Suprapubic skin (tissue), 4 donors: ENCODE measurements around the gene DBNDD2. TPM values are rescaled to one million over a fixed set of nuclear protein-coding genes. Genes with fewer than 3 reads are reported as not detected.
A peak's percentile ranks its signal among the peaks of the same experiment; 100 is the strongest.

Source experiments
- DNase-seq, 2 donors: peaks; one replicate each; pipeline ENCODE4 v3.0.0-alpha.2; 2019; ENCODE audit warnings: low spot score in 2 of 2
- H3K27ac ChIP-seq: fragments of 200-600 bp; sonication (generic); one replicate; pipeline ENCODE4 v1.5.1; 2019
- H3K27me3 ChIP-seq: fragments of 200-600 bp; sonication (generic); one replicate; pipeline ENCODE4 v1.5.1; 2019
- H3K36me3 ChIP-seq: fragments of 200-600 bp; sonication (generic); one replicate; pipeline ENCODE4 v1.5.1; 2019
- H3K4me1 ChIP-seq: fragments of 200-600 bp; sonication (generic); one replicate; pipeline ENCODE4 v1.5.1; 2019
- H3K4me3 ChIP-seq: fragments of 200-600 bp; sonication (generic); one replicate; pipeline ENCODE4 v1.5.1; 2019; ENCODE audit warnings: mild to moderate bottlenecking
- H3K9me3 ChIP-seq: fragments of 200-600 bp; sonication (generic); one replicate; pipeline ENCODE4 v1.5.1; 2019
- CTCF ChIP-seq, 2 donors: fragments of 200-600 bp in 1 of 2; fragments of 450-650 bp in 1 of 2; sonication (generic) in 1 of 2; IDR thresholded peaks; one replicate each; pipeline ENCODE4 v1.5.1; 2016 to 2019; ENCODE audit warnings: antibody characterized with exemption in 2 of 2, mild to moderate bottlenecking in 1 of 2, moderate library complexity in 1 of 2
- EP300 ChIP-seq: sonication (generic); formaldehyde crosslinking; IDR thresholded peaks from one replicate; pipeline ENCODE4 v1.6.1; 2017; ENCODE audit warnings: antibody characterized with exemption
- POLR2A ChIP-seq, 2 donors: fragments of 450-650 bp; IDR thresholded peaks; one replicate each; pipeline ENCODE4 v1.6.1; 2017; ENCODE audit warnings: antibody characterized with exemption in 2 of 2, mild to moderate bottlenecking in 2 of 2, moderate library complexity in 2 of 2
- POLR2AphosphoS5 ChIP-seq, 3 donors: sonication (generic); formaldehyde crosslinking; IDR thresholded peaks; one replicate each; pipeline ENCODE4 v1.6.1; 2017; ENCODE audit warnings: antibody characterized with exemption in 3 of 3
- WGBS: methylation state at CpG from one replicate; pipeline ENCODE4 v1.1.5; 2018; 5-methylcytosine and 5-hydroxymethylcytosine counted together
- total RNA-seq, 4 donors: library from RNA; depleted of rRNA; stranded (reverse); fragments of >200 nt; gene quantifications; one replicate each; pipeline ENCODE4 v1.1.0, GENCODE V29; 2016

The DBNDD2 gene
- total RNA-seq, 4 donors from 2014 or later = 42.4 to 72.3 (median 49.7) TPM

- H3K27ac ChIP-seq = peak overlapping the region; percentile 92
- peak overlapping the region; percentile 87 for H3K4me3 ChIP-seq
- peaks cover 15% of the 10 kb centered on the region for H3K36me3 ChIP-seq
- H3K4me1 ChIP-seq = peaks cover 21% of the 10 kb centered on the region
- DNase-seq = no peak
- H3K9me3 ChIP-seq = no peaks in the 10 kb centered on the region
- no peaks in the 10 kb centered on the region for H3K27me3 ChIP-seq
- WGBS = 5% methylated on average over 22 of the region's 49 CpGs
- TF ChIP-seq EP300 (no peak), POLR2A (IDR thresholded peaks at IDR 0.05) (no peak), POLR2AphosphoS5 (IDR thresholded peaks at IDR 0.05) (no peak), CTCF (IDR thresholded peaks at IDR 0.05) (no peak)
Measured at GRCh38 chr20:45405571-45406259, 2.4 kb upstream of the DBNDD2 start.

GRCh38 chr20:45406260-45407066 is 1.6 kb upstream of the DBNDD2 start:
- peak overlapping the region; percentile 87 for H3K4me3 ChIP-seq
- H3K27me3 ChIP-seq = no peaks in the 10 kb centered on the region
- no peaks in the 10 kb centered on the region for H3K9me3 ChIP-seq
- WGBS = 0% methylated on average over 10 of the region's 87 CpGs
- peaks cover 21% of the 10 kb centered on the region for H3K4me1 ChIP-seq
- TF ChIP-seq EP300 (no peak), POLR2AphosphoS5 (IDR thresholded peaks at IDR 0.05) (no peak)
- peaks cover 20% of the 10 kb centered on the region for H3K36me3 ChIP-seq
- peak in 1 of 2 donors; percentile 78 for DNase-seq
- H3K27ac ChIP-seq = peak overlapping the region; percentile 92

GRCh38 chr20:45407067-45407745 is 883 bp upstream of the DBNDD2 start:
- Histone ChIP-seq H3K27ac (peak overlapping the region; percentile 92), H3K27me3 (no peaks in the 10 kb centered on the region), H3K9me3 (no peaks in the 10 kb centered on the region), H3K36me3 (peaks cover 23% of the 10 kb centered on the region), H3K4me3 (peak overlapping the region; percentile 87), H3K4me1 (peaks cover 21% of the 10 kb centered on the region)
- DNase-seq = no peak
- peak in 1 of 3 donors; percentile 31 for TF ChIP-seq POLR2AphosphoS5 (IDR thresholded peaks at IDR 0.05)
- no peak for TF ChIP-seq EP300
- peak in 1 of 2 donors; percentile 61 for TF ChIP-seq POLR2A (IDR thresholded peaks at IDR 0.05)
- 29% methylated on average over 13 of the region's 30 CpGs for WGBS

- Histone ChIP-seq H3K27me3 (no peaks in the 10 kb centered on the region), H3K4me3 (peak overlapping the region; percentile 87), H3K27ac (no peak overlapping the region), H3K4me1 (peaks cover 21% of the 10 kb centered on the region), H3K36me3 (peaks cover 23% of the 10 kb centered on the region), H3K9me3 (no peaks in the 10 kb centered on the region)
- TF ChIP-seq POLR2A (IDR thresholded peaks at IDR 0.05) (no peak), POLR2AphosphoS5 (IDR thresholded peaks at IDR 0.05) (no peak), EP300 (no peak), CTCF (IDR thresholded peaks at IDR 0.05) (no peak)
- 82% methylated on average over 7 of the region's 7 CpGs for WGBS
- DNase-seq = no peak
Measured at GRCh38 chr20:45408646-45409213, 641 bp downstream of the DBNDD2 start.

GRCh38 chr20:45409521-45410272 is 1.6 kb downstream of the DBNDD2 start:
- TF ChIP-seq EP300 (no peak), POLR2AphosphoS5 (IDR thresholded peaks at IDR 0.05) (no peak), POLR2A (IDR thresholded peaks at IDR 0.05) (no peak), CTCF (IDR thresholded peaks at IDR 0.05) (no peak)
- Histone ChIP-seq H3K9me3 (no peaks in the 10 kb centered on the region), H3K36me3 (peaks cover 23% of the 10 kb centered on the region), H3K27me3 (no peaks in the 10 kb centered on the region), H3K4me3 (no peak overlapping the region), H3K4me1 (peaks cover 21% of the 10 kb centered on the region), H3K27ac (no peak overlapping the region)
- DNase-seq = no peak
- WGBS = 85% methylated on average over 7 of the region's 7 CpGs
